ENCODE results near the gene IL9R.

The IL9R gene

GRCh38 chrX:155954793-155955192, 42.7 kb upstream of the IL9R start:
- Histone ChIP-seq H3K4me2 (ENCODE audit: low read length) (no peak overlapping the region), H3K4me1 (ENCODE audit: low read length) (no peaks in the 10 kb centered on the region), H3K9me3 (ENCODE audit: insufficient read depth, low read length) (no peaks in the 10 kb centered on the region), H2AFZ (ENCODE audit: low read depth, low read length) (no peak overlapping the region), H3K36me3 (replicated peaks; ENCODE audit: low read depth, low read length) (no peaks in the 10 kb centered on the region), H4K20me1 (ENCODE audit: insufficient read depth, low read length) (no peaks in the 10 kb centered on the region), H3K27me3 (ENCODE audit: low read depth, low read length) (no peaks in the 10 kb centered on the region), H3K4me3 (ENCODE audit: low read length) (no peak overlapping the region), H3K9ac (ENCODE audit: low read length) (no peak overlapping the region), H3K27ac (ENCODE audit: low read length) (no peak overlapping the region), H3K79me2 (ENCODE audit: low read length) (no peaks in the 10 kb centered on the region)
- TF ChIP-seq CTCF (IDR thresholded peaks at IDR 0.05; ENCODE audit: low read depth, low read length) (no peak), EZH2phosphoT487 (IDR thresholded peaks at IDR 0.05; ENCODE audit: low read depth) (no peak)

DNA sequence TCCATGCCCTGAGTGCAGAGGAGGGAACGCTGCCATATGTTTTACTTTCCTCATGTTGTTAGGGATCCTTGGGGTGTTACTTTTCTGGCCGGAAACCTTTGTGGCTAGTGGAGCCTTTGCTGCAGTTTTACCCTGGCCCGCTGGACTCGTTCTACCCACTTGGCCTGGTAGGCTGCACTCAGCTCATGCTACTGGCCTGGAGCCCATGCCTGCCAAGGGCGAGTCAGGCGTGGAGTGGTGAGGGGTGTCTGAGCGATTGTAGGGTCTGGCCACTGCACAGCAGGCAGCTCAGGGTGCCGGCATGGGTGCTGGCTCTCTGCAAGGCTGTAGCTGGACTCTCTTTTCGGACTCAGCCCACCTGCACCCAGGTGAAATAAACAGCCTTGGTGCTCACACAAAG, 41.4 kb upstream of the IL9R start:
- Histone ChIP-seq H3K36me3 (replicated peaks; ENCODE audit: low read depth, low read length) (no peaks in the 10 kb centered on the region), H3K9me3 (ENCODE audit: insufficient read depth, low read length) (no peaks in the 10 kb centered on the region), H3K27ac (ENCODE audit: low read length) (no peak overlapping the region), H4K20me1 (ENCODE audit: insufficient read depth, low read length) (no peaks in the 10 kb centered on the region), H3K4me1 (ENCODE audit: low read length) (no peaks in the 10 kb centered on the region), H3K4me2 (ENCODE audit: low read length) (no peak overlapping the region), H3K9ac (ENCODE audit: low read length) (no peak overlapping the region), H3K79me2 (ENCODE audit: low read length) (no peaks in the 10 kb centered on the region), H3K27me3 (ENCODE audit: low read depth, low read length) (no peaks in the 10 kb centered on the region), H2AFZ (ENCODE audit: low read depth, low read length) (no peak overlapping the region), H3K4me3 (ENCODE audit: low read length) (no peak overlapping the region)
- TF ChIP-seq EZH2phosphoT487 (IDR thresholded peaks at IDR 0.05; ENCODE audit: low read depth) = no peak
- TF ChIP-seq CTCF (IDR thresholded peaks at IDR 0.05; ENCODE audit: low read depth, low read length) = no peak

- Histone ChIP-seq H3K4me1 (ENCODE audit: low read length) (no peaks in the 10 kb centered on the region), H4K20me1 (ENCODE audit: insufficient read depth, low read length) (no peaks in the 10 kb centered on the region), H3K79me2 (ENCODE audit: low read length) (no peaks in the 10 kb centered on the region), H3K27ac (ENCODE audit: low read length) (no peak overlapping the region), H3K9me3 (ENCODE audit: insufficient read depth, low read length) (no peaks in the 10 kb centered on the region), H3K27me3 (ENCODE audit: low read depth, low read length) (peaks cover 3% of the 10 kb centered on the region; the same call in 1 of the 2 replicates), H3K4me2 (ENCODE audit: low read length) (no peak overlapping the region), H3K36me3 (replicated peaks; ENCODE audit: low read depth, low read length) (no peaks in the 10 kb centered on the region), H3K9ac (ENCODE audit: low read length) (no peak overlapping the region), H3K4me3 (ENCODE audit: low read length) (no peak overlapping the region), H2AFZ (ENCODE audit: low read depth, low read length) (no peak overlapping the region)
- TF ChIP-seq CTCF (IDR thresholded peaks at IDR 0.05; ENCODE audit: low read depth, low read length) = no peak
- no peak for TF ChIP-seq EZH2phosphoT487 (IDR thresholded peaks at IDR 0.05; ENCODE audit: low read depth)
Measured at GRCh38 chrX:155956649-155957048, 40.8 kb upstream of the IL9R start.

- no peak overlapping the region for H3K9ac ChIP-seq (ENCODE audit: low read length)
- no peaks in the 10 kb centered on the region for H3K9me3 ChIP-seq (ENCODE audit: insufficient read depth, low read length)
- no peaks in the 10 kb centered on the region for H3K36me3 ChIP-seq (replicated peaks; ENCODE audit: low read depth, low read length)
- peaks cover 5% of the 10 kb centered on the region; the same call in 1 of the 2 replicates for H3K27me3 ChIP-seq (ENCODE audit: low read depth, low read length)
- H3K4me2 ChIP-seq (ENCODE audit: low read length) = no peak overlapping the region
- H4K20me1 ChIP-seq (ENCODE audit: insufficient read depth, low read length) = no peaks in the 10 kb centered on the region
- no peak overlapping the region for H3K27ac ChIP-seq (ENCODE audit: low read length)
- TF ChIP-seq CTCF (IDR thresholded peaks at IDR 0.05; ENCODE audit: low read depth, low read length) (no peak), EZH2phosphoT487 (IDR thresholded peaks at IDR 0.05; ENCODE audit: low read depth) (no peak)
- no peak overlapping the region for H2AFZ ChIP-seq (ENCODE audit: low read depth, low read length)
- no peaks in the 10 kb centered on the region for H3K4me1 ChIP-seq (ENCODE audit: low read length)
- no peaks in the 10 kb centered on the region for H3K79me2 ChIP-seq (ENCODE audit: low read length)
- no peak overlapping the region for H3K4me3 ChIP-seq (ENCODE audit: low read length)
Measured at GRCh38 chrX:155957843-155958242, 39.7 kb upstream of the IL9R start.

Data from OCI-LY3 (cell line).